HL-60 (cell line): Measurements from ENCODE around the gene AGO4.
"Not testable (repeated sequence)": the region's sequence is repeated elsewhere in the genome, so short reads cannot be mapped to it uniquely, and the experiment has no call there.

Experiments used
- DNase-seq, 2 experiments: peaks; one replicate each; pipeline ENCODE4 v3.0.0-alpha.2; 2010 to 2020; ENCODE audit warnings: low read depth in 1 of 2, low spot score in 1 of 2
- H3K27ac ChIP-seq: fragments of 250-450 bp; sonication (Bioruptor Pico); replicated peaks from 2 replicates; pipeline ENCODE4 v1.5.1; 2020; ENCODE audit warnings: mild to moderate bottlenecking, moderate library complexity
- H3K27me3 ChIP-seq: fragments of 250-450 bp; sonication (Bioruptor Pico); 2 replicates; pipeline ENCODE4 v1.5.1; 2021; ENCODE audit warnings: mild to moderate bottlenecking, moderate library complexity; ENCODE audit not compliant: insufficient read depth, poor library complexity, severe bottlenecking
- H3K4me3 ChIP-seq: replicated peaks from 2 replicates; pipeline ENCODE4 v1.5.1; 2011; ENCODE audit warnings: mild to moderate bottlenecking, control low read depth, low read length; ENCODE audit not compliant: insufficient read depth
- GABPA ChIP-seq: IDR thresholded peaks from 2 replicates; pipeline ENCODE4 v1.6.1; 2012; ENCODE audit warnings: low read depth
- POLR2AphosphoS5 ChIP-seq: IDR thresholded peaks from 2 replicates; pipeline ENCODE4 v1.6.1; 2012; ENCODE audit warnings: low read depth
- SPI1 ChIP-seq: IDR thresholded peaks from 2 replicates; pipeline ENCODE4 v1.6.1; 2012; ENCODE audit warnings: low read depth, mild to moderate bottlenecking, borderline replicate concordance
- TF ChIP-seq, protein P1 (sequence below): IDR thresholded peaks from 2 replicates; pipeline ENCODE4 v1.6.1; 2012; ENCODE audit warnings: low read depth; ENCODE audit not compliant: insufficient replicate concordance
- TF ChIP-seq, protein P2 (sequence below): IDR thresholded peaks from one replicate; pipeline ENCODE4 v1.5.1; 2011; ENCODE audit warnings: low read length, control low read depth, inconsistent platforms; ENCODE audit not compliant: insufficient read depth

AGO4 gene

DNA sequence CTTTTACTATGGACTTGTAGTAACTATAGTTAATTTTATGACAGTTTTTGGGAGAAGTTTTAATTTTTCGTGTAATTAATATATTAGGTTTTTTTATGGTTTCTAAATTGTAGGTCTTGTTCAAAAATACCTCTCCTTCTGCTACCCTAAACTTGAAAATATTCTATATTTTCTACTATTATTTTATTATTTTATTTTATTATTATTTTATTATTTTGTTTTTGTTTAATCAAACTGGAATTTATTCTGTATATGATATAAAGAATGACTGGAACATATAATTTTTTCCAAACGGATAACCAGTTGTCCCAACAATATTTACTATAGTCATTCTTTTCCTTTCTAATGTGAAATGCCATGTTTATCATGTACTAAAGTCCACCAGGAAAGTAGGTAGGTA is 17.1 kb upstream of the AGO4 start:
- no peak for TF ChIP-seq SPI1
- no peak for TF ChIP-seq GABPA
- TF ChIP-seq, protein P1, sequence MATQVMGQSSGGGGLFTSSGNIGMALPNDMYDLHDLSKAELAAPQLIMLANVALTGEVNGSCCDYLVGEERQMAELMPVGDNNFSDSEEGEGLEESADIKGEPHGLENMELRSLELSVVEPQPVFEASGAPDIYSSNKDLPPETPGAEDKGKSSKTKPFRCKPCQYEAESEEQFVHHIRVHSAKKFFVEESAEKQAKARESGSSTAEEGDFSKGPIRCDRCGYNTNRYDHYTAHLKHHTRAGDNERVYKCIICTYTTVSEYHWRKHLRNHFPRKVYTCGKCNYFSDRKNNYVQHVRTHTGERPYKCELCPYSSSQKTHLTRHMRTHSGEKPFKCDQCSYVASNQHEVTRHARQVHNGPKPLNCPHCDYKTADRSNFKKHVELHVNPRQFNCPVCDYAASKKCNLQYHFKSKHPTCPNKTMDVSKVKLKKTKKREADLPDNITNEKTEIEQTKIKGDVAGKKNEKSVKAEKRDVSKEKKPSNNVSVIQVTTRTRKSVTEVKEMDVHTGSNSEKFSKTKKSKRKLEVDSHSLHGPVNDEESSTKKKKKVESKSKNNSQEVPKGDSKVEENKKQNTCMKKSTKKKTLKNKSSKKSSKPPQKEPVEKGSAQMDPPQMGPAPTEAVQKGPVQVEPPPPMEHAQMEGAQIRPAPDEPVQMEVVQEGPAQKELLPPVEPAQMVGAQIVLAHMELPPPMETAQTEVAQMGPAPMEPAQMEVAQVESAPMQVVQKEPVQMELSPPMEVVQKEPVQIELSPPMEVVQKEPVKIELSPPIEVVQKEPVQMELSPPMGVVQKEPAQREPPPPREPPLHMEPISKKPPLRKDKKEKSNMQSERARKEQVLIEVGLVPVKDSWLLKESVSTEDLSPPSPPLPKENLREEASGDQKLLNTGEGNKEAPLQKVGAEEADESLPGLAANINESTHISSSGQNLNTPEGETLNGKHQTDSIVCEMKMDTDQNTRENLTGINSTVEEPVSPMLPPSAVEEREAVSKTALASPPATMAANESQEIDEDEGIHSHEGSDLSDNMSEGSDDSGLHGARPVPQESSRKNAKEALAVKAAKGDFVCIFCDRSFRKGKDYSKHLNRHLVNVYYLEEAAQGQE, result no peak
- TF ChIP-seq POLR2AphosphoS5, result no peak
- TF ChIP-seq, protein P2, sequence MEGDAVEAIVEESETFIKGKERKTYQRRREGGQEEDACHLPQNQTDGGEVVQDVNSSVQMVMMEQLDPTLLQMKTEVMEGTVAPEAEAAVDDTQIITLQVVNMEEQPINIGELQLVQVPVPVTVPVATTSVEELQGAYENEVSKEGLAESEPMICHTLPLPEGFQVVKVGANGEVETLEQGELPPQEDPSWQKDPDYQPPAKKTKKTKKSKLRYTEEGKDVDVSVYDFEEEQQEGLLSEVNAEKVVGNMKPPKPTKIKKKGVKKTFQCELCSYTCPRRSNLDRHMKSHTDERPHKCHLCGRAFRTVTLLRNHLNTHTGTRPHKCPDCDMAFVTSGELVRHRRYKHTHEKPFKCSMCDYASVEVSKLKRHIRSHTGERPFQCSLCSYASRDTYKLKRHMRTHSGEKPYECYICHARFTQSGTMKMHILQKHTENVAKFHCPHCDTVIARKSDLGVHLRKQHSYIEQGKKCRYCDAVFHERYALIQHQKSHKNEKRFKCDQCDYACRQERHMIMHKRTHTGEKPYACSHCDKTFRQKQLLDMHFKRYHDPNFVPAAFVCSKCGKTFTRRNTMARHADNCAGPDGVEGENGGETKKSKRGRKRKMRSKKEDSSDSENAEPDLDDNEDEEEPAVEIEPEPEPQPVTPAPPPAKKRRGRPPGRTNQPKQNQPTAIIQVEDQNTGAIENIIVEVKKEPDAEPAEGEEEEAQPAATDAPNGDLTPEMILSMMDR, result no peak
- H3K27ac ChIP-seq, result no peak overlapping the region
- H3K4me3 ChIP-seq, result no peak overlapping the region
- H3K27me3 ChIP-seq, result no peaks in the 10 kb centered on the region
- DNase-seq, result no peak

DNA sequence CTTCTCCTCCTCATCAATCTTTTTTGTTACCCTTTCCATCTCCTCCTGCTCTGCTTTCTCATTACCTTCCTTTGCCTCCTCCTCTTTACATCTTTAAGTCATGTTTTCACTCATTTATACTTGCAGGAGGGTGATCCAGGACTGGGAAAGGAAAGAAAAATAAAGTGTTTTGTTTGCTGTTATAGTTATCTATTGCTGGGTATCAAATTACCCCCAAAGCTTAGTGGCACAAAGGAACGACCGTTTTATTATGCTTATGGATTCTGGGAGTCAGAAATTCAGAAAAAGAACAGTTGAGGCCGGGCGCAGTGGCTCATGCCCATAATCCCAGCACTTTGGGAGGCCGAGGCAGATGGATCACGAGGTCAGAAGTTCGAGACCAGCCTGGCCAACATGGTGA is 12.5 kb upstream of the AGO4 start:
- no peak for TF ChIP-seq SPI1
- no peak for TF ChIP-seq GABPA
- TF ChIP-seq, protein P1, result no peak
- TF ChIP-seq, protein P2, result no peak
- no peak for TF ChIP-seq POLR2AphosphoS5
- Histone ChIP-seq H3K27ac (no peak overlapping the region), H3K27me3 (no peaks in the 10 kb centered on the region), H3K4me3 (no peak overlapping the region)
- DNase-seq, result no peak

DNA sequence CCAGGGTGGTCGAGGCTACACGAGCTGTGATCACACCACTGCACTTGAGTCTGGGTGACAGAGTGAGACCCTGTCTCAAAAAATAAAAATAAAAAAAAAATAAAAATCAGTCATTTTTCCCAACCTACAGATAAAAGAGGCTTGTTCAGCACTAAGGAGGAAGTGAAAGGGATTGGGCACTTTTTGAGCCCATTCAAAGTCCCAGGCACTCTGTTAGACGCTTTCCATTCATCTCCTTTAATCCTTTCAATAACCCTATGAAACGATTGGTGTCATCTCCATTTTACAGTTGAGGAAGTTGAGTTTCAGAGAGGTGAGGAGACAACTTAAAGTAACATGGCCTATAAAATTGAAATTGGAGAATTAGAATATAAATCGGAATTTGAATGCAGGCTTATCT is 10.4 kb upstream of the AGO4 start:
- no peak for DNase-seq
- Histone ChIP-seq H3K27ac (no peak overlapping the region), H3K27me3 (no peaks in the 10 kb centered on the region), H3K4me3 (no peak overlapping the region)
- TF ChIP-seq, protein P2, result no peak
- TF ChIP-seq, protein P1, result no peak
- TF ChIP-seq GABPA (no peak), SPI1 (no peak), POLR2AphosphoS5 (no peak)

DNA sequence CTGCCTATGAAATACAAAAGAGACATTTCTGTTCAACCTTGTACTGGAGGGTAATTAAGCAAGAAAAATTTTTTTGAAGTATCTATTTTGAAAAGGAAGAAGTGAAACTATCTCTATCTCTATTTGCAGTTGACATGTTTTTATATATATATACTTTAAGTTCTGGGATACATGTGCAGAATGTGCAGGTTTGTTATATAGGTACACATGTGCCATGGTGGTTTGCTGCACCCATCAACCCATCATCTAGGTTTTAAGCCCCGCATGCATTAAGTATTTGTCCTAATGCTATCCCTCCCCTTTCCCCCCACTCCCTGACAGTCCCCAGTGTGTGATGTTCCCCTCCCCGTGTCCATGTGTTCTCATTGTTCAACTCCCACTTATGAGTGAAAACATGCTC is 9.8 kb upstream of the AGO4 start:
- not testable (repeated sequence) for H3K27ac ChIP-seq, H3K4me3 ChIP-seq, H3K27me3 ChIP-seq, DNase-seq
